Neural cell (in vitro differentiated cells): Measurements from ENCODE around the gene IMMP2L.

ENCODE experiments used
- CTCF ChIP-seq: fragments of 450-650 bp; IDR thresholded peaks from 2 replicates; pipeline ENCODE4 v1.5.1; 2014; ENCODE audit warnings: antibody characterized with exemption, mild to moderate bottlenecking, moderate library complexity; ENCODE audit not compliant: poor library complexity, severe bottlenecking
- EZH2 ChIP-seq: fragments of 200-600, 300-800 bp; shearing (Covaris generic), sonication (generic); IDR thresholded peaks from 2 replicates; pipeline ENCODE4 v1.6.1; 2014; ENCODE audit warnings: antibody characterized with exemption, low read length, borderline replicate concordance, mild to moderate bottlenecking; ENCODE audit not compliant: insufficient read depth, poor library complexity, severe bottlenecking
- POLR2AphosphoS5 ChIP-seq: IDR thresholded peaks from 2 replicates; pipeline ENCODE4 v1.6.1; 2012
- RAD21 ChIP-seq: fragments of 450-650 bp; conservative IDR thresholded peaks from 2 replicates; pipeline ENCODE4 v1.6.1; 2014; ENCODE audit warnings: antibody characterized with exemption, mild to moderate bottlenecking, moderate library complexity

- TF ChIP-seq CTCF: no peak
- no peak for TF ChIP-seq EZH2
- no peak for TF ChIP-seq POLR2AphosphoS5
- TF ChIP-seq RAD21: no peak
Measured at GRCh38 chr7:110977127-110977737, 585.1 kb downstream of the IMMP2L start.
